Fibroblast of mammary gland (primary cell): ENCODE data around the gene LENEP.
A peak's percentile ranks its signal among the peaks of the same experiment; 100 is the strongest.

Source experiments
- DNase-seq: peaks from one replicate; pipeline ENCODE4 v3.0.0-alpha.2; 2010; ENCODE audit warnings: low read depth
- H3K4me3 ChIP-seq: 2 replicates; pipeline ENCODE4 v1.5.1; 2011; ENCODE audit warnings: low read depth, mild to moderate bottlenecking, low read length, moderate library complexity; ENCODE audit not compliant: control insufficient read depth
- TF ChIP-seq, protein P1 (sequence below): conservative IDR thresholded peaks from 2 replicates; pipeline ENCODE4 v1.5.1; 2011; ENCODE audit warnings: low read depth, low read length, inconsistent platforms; ENCODE audit not compliant: control insufficient read depth, insufficient read depth

LENEP gene

GRCh38 chr1:155018617-155019348 is 25.4 kb downstream of the LENEP start:
- H3K4me3 ChIP-seq = no peak overlapping the region
- DNase-seq = peak; percentile 35
- TF ChIP-seq, protein P1, sequence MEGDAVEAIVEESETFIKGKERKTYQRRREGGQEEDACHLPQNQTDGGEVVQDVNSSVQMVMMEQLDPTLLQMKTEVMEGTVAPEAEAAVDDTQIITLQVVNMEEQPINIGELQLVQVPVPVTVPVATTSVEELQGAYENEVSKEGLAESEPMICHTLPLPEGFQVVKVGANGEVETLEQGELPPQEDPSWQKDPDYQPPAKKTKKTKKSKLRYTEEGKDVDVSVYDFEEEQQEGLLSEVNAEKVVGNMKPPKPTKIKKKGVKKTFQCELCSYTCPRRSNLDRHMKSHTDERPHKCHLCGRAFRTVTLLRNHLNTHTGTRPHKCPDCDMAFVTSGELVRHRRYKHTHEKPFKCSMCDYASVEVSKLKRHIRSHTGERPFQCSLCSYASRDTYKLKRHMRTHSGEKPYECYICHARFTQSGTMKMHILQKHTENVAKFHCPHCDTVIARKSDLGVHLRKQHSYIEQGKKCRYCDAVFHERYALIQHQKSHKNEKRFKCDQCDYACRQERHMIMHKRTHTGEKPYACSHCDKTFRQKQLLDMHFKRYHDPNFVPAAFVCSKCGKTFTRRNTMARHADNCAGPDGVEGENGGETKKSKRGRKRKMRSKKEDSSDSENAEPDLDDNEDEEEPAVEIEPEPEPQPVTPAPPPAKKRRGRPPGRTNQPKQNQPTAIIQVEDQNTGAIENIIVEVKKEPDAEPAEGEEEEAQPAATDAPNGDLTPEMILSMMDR = no peak

GRCh38 chr1:155019377-155020245 is 26.2 kb downstream of the LENEP start:
- H3K4me3 ChIP-seq = no peak overlapping the region
- no peak for DNase-seq
- TF ChIP-seq, protein P1 = no peak

- TF ChIP-seq, protein P1 = no peak
- H3K4me3 ChIP-seq = no peak overlapping the region
- DNase-seq = no peak
These were observed 28.9 kb downstream of the LENEP start for GRCh38 chr1:155022136-155022926.

- TF ChIP-seq, protein P1 = no peak
- no peak overlapping the region for H3K4me3 ChIP-seq
- DNase-seq = no peak
These were observed 29.5 kb downstream of the LENEP start for GRCh38 chr1:155022927-155023236.

DNA sequence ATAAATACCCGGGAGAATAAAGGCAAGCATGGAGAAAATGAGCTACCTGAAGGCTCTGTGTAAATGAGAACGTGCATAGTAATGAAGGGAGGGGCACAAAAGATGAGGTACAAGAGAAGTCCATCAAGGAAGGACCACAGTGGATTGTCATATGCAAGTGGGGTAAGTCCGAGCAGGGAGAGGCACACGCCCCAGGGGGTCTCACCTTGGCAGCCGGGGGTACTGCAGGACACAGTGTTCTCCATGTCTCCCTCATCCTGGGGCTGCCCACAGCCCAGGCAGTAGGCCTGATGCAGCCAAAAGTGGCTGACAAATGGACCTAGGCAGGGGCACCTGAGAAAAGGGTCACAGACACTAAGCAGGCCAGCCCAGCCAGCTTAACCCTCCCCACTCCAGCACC is 30.2 kb downstream of the LENEP start:
- H3K4me3 ChIP-seq = no peak overlapping the region
- TF ChIP-seq, protein P1 = no peak
- DNase-seq = no peak

- TF ChIP-seq, protein P1 = no peak
- no peak overlapping the region for H3K4me3 ChIP-seq
- DNase-seq = no peak
These were observed 30.9 kb downstream of the LENEP start for GRCh38 chr1:155024315-155024714.
